ENCODE measurements around the gene RASAL1.

- TF ChIP-seq EZH2phosphoT487 (IDR thresholded peaks at IDR 0.05; ENCODE audit: insufficient read depth, low read depth) (no peak), EZH2 (IDR thresholded peaks at IDR 0.05; ENCODE audit: insufficient read depth, poor library complexity, severe bottlenecking) (no peak)
Observed at GRCh38 chr12:113180333-113180732, 44.8 kb upstream of the RASAL1 start.
